A673 (cell line): ENCODE results near the gene FHL2. TPM values are rescaled to one million over a fixed set of nuclear protein-coding genes. Genes with fewer than 3 reads are reported as not detected.

Experiments used
- BruUV-seq: library from RNA; stranded (reverse); fragments of 400-500 nt; replicated peaks from 2 replicates; lab custom pipeline; 2021; lab: Mats Ljungman, UMichigan
- CTCF ChIA-PET: fragments of 300-600 bp; sonication (Branson Sonifier 250); formaldehyde crosslinking; loops from one replicate; lab custom pipeline; 2022; ENCODE audit warnings: antibody characterized with exemption; lab: Charles Lee
- POLR2A ChIA-PET: fragments of 300-600 bp; sonication (Branson Sonifier 250); formaldehyde crosslinking; loops from one replicate; lab custom pipeline; 2022; ENCODE audit warnings: antibody characterized with exemption; ENCODE audit not compliant: low non-redundant PET; lab: Charles Lee
- DNase-seq: peaks from one replicate; pipeline ENCODE4 v3.0.0-alpha.2; 2015; ENCODE audit warnings: low spot score
- H3K27ac ChIP-seq: fragments of 200-600 bp; sonication (generic); 2 replicates; pipeline ENCODE4 v1.5.1; 2016; ENCODE audit warnings: mixed run types, low read depth, mild to moderate bottlenecking, mixed read lengths, antibody characterized with exemption, low read length; ENCODE audit not compliant: poor library complexity, severe bottlenecking
- H3K27me3 ChIP-seq: fragments of 200-600 bp; sonication (generic); replicated peaks from 2 replicates; pipeline ENCODE4 v1.6.1; 2017; ENCODE audit warnings: mixed run types, low read depth, mild to moderate bottlenecking, mixed read lengths, antibody characterized with exemption, low read length; ENCODE audit not compliant: insufficient read depth, poor library complexity
- H3K36me3 ChIP-seq: fragments of 200-600 bp; sonication (generic); 2 replicates; pipeline ENCODE4 v1.6.1; 2016; ENCODE audit warnings: mixed run types, mild to moderate bottlenecking, mixed read lengths, antibody characterized with exemption, low read length; ENCODE audit not compliant: insufficient read depth, poor library complexity, severe bottlenecking
- H3K4me1 ChIP-seq: fragments of 200-600 bp; sonication (generic); 2 replicates; pipeline ENCODE4 v1.6.1; 2017; ENCODE audit warnings: mixed run types, mild to moderate bottlenecking, mixed read lengths, antibody characterized with exemption, low read length; ENCODE audit not compliant: insufficient read depth, poor library complexity, severe bottlenecking
- H3K4me3 ChIP-seq: fragments of 200-600 bp; sonication (generic); 2 replicates; pipeline ENCODE4 v1.5.1; 2016; ENCODE audit warnings: low read depth, mixed run types, mild to moderate bottlenecking, mixed read lengths, low read length; ENCODE audit not compliant: poor library complexity, severe bottlenecking
- H3K9me3 ChIP-seq: fragments of 200-600 bp; sonication (generic); 2 replicates; pipeline ENCODE4 v1.6.1; 2016; ENCODE audit warnings: mixed run types, low read depth, mild to moderate bottlenecking, mixed read lengths, antibody characterized with exemption, low read length; ENCODE audit not compliant: poor library complexity, severe bottlenecking
- CTCF ChIP-seq: fragments of 300-800, 200-600 bp; sonication (generic); conservative IDR thresholded peaks from 2 replicates; pipeline ENCODE4 v1.5.1; 2017; ENCODE audit warnings: low read depth, mild to moderate bottlenecking, antibody characterized with exemption, low read length, moderate library complexity, mixed read lengths
- EZH2 ChIP-seq: fragments of 200-600 bp; sonication (generic); IDR thresholded peaks from 2 replicates; pipeline ENCODE4 v1.6.1; 2017; ENCODE audit warnings: borderline replicate concordance, low read depth, mild to moderate bottlenecking, mixed read lengths, antibody characterized with exemption, low read length; ENCODE audit not compliant: poor library complexity, severe bottlenecking
- intact Hi-C: fragments of 100-400 bp; cut with micrococcal nuclease; formaldehyde crosslinking; loops from one replicate; pipeline ENCODE4 v1.10.0; 2022; ENCODE audit not compliant: unreplicated experiment
- total RNA-seq: library from RNA; stranded (reverse); gene quantifications from 2 replicates; pipeline ENCODE4 v1.2.3, GENCODE V29; 2021

The FHL2 gene
- total RNA-seq, 1 experiment from 2014 or later = 4.7 TPM

- Histone ChIP-seq H3K9me3 (no peaks in the 10 kb centered on the region), H3K27me3 (peaks cover 8% of the 10 kb centered on the region), H3K36me3 (no peaks in the 10 kb centered on the region), H3K4me1 (no peaks in the 10 kb centered on the region), H3K4me3 (no peak overlapping the region), H3K27ac (no peak overlapping the region)
- no peak for DNase-seq
- intact Hi-C loops = no loop called here
- no TSS peak for BruUV-seq
- POLR2A ChIA-PET = no interaction called here
- TF ChIP-seq EZH2 = no peak
- TF ChIP-seq CTCF = no peak
- CTCF ChIA-PET = no interaction called here
Measured at GRCh38 chr2:105417857-105418436, 19.1 kb upstream of the FHL2 start.

DNA sequence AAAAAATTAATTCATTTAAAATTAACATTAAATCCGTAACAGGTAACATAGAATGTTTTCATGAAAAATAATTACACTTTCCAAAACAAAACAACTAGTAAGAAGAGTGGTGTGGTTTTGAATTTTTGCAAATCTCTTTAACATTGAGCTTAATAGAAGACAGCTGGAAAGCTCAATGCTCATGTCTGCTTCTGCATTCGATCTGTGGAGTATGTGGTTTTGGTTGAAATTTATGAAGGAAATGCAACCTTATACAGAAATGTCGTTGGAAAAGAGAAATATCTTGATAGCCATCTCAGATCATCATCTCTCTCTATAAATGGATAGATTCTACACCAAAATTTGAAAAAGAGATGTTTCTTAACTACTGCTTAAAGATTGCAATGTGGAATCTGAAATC is 17.3 kb upstream of the FHL2 start:
- CTCF ChIA-PET = no interaction called here
- intact Hi-C loops = no loop called here

GRCh38 chr2:105415007-105415406 is 16.2 kb upstream of the FHL2 start:
- DNase-seq = no peak
- Histone ChIP-seq H3K9me3 (no peaks in the 10 kb centered on the region), H3K27ac (no peak overlapping the region), H3K27me3 (peaks cover 6% of the 10 kb centered on the region), H3K36me3 (no peaks in the 10 kb centered on the region), H3K4me1 (no peaks in the 10 kb centered on the region), H3K4me3 (no peak overlapping the region)
- BruUV-seq = no TSS peak
- intact Hi-C loops = no loop called here
- TF ChIP-seq EZH2 = no peak
- no peak for TF ChIP-seq CTCF
- ChIA-PET POLR2A (no interaction called here), CTCF (no interaction called here)

More for the DNA sequence above, 17.3 kb upstream of the FHL2 start:
- H3K9me3 ChIP-seq = no peaks in the 10 kb centered on the region
- no peak overlapping the region for H3K4me3 ChIP-seq
- BruUV-seq = no TSS peak
- H3K36me3 ChIP-seq = no peaks in the 10 kb centered on the region
- H3K27me3 ChIP-seq = peaks cover 6% of the 10 kb centered on the region
- H3K4me1 ChIP-seq = no peaks in the 10 kb centered on the region
- DNase-seq = no peak
- POLR2A ChIA-PET = no interaction called here
- no peak overlapping the region for H3K27ac ChIP-seq
- TF ChIP-seq CTCF = no peak
- TF ChIP-seq EZH2 = no peak
